ENCODE data around the gene PRTG. TPM values are rescaled to one million over a fixed set of nuclear protein-coding genes. Genes with fewer than 3 reads are reported as not detected.
"Not testable (repeated sequence)": the region's sequence is repeated elsewhere in the genome, so short reads cannot be mapped to it uniquely, and the experiment has no call there.

Gene PRTG, protein sequence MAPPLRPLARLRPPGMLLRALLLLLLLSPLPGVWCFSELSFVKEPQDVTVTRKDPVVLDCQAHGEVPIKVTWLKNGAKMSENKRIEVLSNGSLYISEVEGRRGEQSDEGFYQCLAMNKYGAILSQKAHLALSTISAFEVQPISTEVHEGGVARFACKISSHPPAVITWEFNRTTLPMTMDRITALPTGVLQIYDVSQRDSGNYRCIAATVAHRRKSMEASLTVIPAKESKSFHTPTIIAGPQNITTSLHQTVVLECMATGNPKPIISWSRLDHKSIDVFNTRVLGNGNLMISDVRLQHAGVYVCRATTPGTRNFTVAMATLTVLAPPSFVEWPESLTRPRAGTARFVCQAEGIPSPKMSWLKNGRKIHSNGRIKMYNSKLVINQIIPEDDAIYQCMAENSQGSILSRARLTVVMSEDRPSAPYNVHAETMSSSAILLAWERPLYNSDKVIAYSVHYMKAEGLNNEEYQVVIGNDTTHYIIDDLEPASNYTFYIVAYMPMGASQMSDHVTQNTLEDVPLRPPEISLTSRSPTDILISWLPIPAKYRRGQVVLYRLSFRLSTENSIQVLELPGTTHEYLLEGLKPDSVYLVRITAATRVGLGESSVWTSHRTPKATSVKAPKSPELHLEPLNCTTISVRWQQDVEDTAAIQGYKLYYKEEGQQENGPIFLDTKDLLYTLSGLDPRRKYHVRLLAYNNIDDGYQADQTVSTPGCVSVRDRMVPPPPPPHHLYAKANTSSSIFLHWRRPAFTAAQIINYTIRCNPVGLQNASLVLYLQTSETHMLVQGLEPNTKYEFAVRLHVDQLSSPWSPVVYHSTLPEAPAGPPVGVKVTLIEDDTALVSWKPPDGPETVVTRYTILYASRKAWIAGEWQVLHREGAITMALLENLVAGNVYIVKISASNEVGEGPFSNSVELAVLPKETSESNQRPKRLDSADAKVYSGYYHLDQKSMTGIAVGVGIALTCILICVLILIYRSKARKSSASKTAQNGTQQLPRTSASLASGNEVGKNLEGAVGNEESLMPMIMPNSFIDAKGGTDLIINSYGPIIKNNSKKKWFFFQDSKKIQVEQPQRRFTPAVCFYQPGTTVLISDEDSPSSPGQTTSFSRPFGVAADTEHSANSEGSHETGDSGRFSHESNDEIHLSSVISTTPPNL
- 87.4 and 97.9 TPM in 2 replicates for total RNA-seq
- long read RNA-seq, partial matches to known transcripts, result 4 of 17 reads
- long read RNA-seq, other reads (novel, unspliced or antisense), result 13 of 17 reads

DNA sequence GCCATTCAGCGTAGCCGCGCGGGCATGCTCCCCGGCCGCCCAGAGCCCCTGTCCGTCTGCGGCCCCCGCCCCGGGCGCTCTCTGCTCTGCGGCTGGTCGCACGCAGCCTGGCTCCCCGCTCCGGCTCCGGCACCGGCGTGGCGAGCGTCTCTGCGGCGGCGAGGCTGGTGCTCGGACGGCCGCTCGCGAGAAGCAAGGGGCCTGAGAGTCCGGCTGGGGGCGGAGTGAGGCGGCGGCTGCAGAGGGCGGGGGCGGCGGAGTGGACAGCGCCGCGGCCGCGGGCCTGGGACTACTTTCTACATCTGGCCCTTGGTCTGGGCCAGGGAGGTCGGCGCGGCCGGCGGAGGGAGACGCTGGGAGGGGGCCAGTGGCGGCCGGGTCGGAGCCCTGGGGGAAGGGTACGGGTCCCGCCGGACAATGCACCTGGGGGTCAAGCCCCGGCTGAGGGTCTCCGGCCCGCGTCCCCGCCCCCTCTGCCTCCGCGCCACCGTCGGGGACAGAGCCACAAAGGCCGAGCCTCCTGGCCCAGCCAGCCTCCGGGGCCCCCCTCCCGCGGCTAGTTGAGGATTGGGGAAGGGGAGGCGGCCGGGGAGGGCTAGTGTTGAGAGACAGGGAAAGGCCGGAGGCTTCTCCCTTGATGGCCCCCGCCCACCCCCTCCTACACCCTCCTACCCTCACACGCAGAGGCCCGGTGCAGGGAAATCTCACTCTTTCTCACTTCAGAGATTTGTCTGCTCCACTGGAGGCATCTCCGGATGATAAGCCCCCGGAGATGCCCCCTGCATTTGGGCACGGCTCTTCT, at the start of gene PRTG:
TSS of gene PRTG (minus strand) at position 226 of the 802 bp plus-strand sequence. CDS start at position 5, 221 bp downstream.
- DNase-seq (ENCODE audit: low spot score, unreplicated experiment), result peak; percentile 88
- no peaks in the 10 kb centered on the region for H3K36me3 Mint-ChIP-seq (ENCODE audit: insufficient read depth)
- H3K27me3 Mint-ChIP-seq, result no peaks in the 10 kb centered on the region
- TF ChIP-seq, protein P1, sequence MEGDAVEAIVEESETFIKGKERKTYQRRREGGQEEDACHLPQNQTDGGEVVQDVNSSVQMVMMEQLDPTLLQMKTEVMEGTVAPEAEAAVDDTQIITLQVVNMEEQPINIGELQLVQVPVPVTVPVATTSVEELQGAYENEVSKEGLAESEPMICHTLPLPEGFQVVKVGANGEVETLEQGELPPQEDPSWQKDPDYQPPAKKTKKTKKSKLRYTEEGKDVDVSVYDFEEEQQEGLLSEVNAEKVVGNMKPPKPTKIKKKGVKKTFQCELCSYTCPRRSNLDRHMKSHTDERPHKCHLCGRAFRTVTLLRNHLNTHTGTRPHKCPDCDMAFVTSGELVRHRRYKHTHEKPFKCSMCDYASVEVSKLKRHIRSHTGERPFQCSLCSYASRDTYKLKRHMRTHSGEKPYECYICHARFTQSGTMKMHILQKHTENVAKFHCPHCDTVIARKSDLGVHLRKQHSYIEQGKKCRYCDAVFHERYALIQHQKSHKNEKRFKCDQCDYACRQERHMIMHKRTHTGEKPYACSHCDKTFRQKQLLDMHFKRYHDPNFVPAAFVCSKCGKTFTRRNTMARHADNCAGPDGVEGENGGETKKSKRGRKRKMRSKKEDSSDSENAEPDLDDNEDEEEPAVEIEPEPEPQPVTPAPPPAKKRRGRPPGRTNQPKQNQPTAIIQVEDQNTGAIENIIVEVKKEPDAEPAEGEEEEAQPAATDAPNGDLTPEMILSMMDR (IDR thresholded peaks at IDR 0.05; ENCODE audit: unreplicated experiment), result no peak
- H3K9me3 Mint-ChIP-seq (ENCODE audit: low read depth), result no peaks in the 10 kb centered on the region
- peak within 1 kb of the TSS; percentile 99 for H3K27ac Mint-ChIP-seq
- H3K4me1 Mint-ChIP-seq (ENCODE audit: low read depth), result peaks cover 23% of the 10 kb centered on the region
- H3K4me3 Mint-ChIP-seq (ENCODE audit: low read depth), result peak within 1 kb of the TSS; percentile 87

DNA sequence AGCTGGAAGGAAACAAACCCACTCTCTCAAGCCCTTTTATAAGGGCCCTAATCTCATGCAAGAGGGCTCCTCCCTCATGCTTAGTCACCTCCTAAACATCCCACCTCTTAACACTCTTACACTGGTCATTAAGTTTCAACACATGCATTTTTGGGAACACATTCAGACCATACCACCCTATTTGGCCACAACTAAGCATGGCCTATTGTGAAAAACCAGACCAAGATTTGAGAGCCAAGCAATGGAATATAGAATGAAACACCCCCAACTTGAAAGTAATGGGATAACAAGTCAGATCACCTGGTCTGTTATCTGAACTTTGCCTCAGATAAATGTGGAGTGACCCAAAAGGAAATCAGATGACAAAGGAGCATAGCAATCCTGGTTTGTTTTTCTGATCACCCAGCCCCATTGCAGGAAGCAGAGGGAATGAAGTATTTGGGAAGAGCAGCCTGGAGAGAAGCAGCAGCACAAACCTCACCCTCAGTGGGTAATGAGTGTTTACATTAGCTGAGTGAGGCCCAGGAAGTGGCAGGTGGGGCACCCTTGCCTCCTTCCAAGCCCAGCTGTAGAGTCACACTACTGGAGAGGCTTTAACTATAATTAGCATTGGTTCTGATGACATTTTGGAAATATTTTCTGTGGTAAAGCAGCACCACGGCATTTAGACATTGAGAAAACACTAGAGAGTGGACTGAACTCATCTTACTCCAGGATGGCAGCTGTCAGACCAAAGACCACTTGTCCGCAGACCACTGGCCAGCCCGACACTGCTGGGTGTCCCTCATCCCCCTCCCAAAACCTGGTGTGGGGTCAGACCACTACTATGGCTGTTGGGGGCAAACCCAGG, 48.8 kb upstream of the PRTG start:
- TF ChIP-seq, protein P1 (IDR thresholded peaks at IDR 0.05; ENCODE audit: unreplicated experiment), result no peak
- Mint-ChIP-seq H3K4me1 (ENCODE audit: low read depth) (peaks cover 20% of the 10 kb centered on the region), H3K4me3 (ENCODE audit: low read depth) (no peak overlapping the region), H3K27ac (peak overlapping the region; percentile 91), H3K27me3 (no peaks in the 10 kb centered on the region), H3K9me3 (ENCODE audit: low read depth) (peaks cover 21% of the 10 kb centered on the region), H3K36me3 (ENCODE audit: insufficient read depth) (peaks cover 10% of the 10 kb centered on the region)
- no peak for DNase-seq (ENCODE audit: low spot score, unreplicated experiment)

GRCh38 chr15:55789066-55789660, 46.2 kb upstream of the PRTG start:
- DNase-seq (ENCODE audit: low spot score, unreplicated experiment), result no peak
- H3K27me3 Mint-ChIP-seq, result no peaks in the 10 kb centered on the region
- H3K4me3 Mint-ChIP-seq (ENCODE audit: low read depth), result no peak overlapping the region
- no peak overlapping the region for H3K27ac Mint-ChIP-seq
- peaks cover 8% of the 10 kb centered on the region for H3K36me3 Mint-ChIP-seq (ENCODE audit: insufficient read depth)
- H3K4me1 Mint-ChIP-seq (ENCODE audit: low read depth), result peaks cover 37% of the 10 kb centered on the region
- TF ChIP-seq, protein P1 (IDR thresholded peaks at IDR 0.05; ENCODE audit: unreplicated experiment), result peak; percentile 39
- H3K9me3 Mint-ChIP-seq (ENCODE audit: low read depth), result peaks cover 16% of the 10 kb centered on the region

DNA sequence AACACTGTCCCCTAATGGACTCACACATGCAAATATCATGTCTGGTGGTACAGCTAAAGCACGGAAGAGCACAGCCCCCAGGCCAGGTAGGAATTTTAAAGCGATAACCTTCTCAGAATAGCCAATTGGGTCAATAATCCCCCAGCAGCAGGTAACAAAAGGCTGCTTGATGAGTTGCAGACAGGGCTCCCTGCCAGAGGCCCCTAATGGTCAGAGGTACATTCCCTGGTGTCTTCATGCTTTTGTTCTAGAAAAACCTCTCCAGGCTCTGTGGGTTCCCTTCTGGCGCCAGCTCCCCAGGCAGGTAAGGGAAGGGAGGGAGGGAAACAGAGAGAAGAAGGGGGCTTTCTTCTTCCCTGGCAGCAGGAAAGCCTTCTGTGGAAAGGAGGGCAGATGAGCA, 43.4 kb upstream of the PRTG start:
- TF ChIP-seq, protein P1 (IDR thresholded peaks at IDR 0.05; ENCODE audit: unreplicated experiment), result no peak
- H3K36me3 Mint-ChIP-seq (ENCODE audit: insufficient read depth), result peaks cover 6% of the 10 kb centered on the region

GRCh38 chr15:55785593-55785992, 42.6 kb upstream of the PRTG start:
- peaks cover 32% of the 10 kb centered on the region for H3K4me1 Mint-ChIP-seq (ENCODE audit: low read depth)
- not testable (repeated sequence) for H3K9me3 Mint-ChIP-seq (ENCODE audit: low read depth); H3K27ac Mint-ChIP-seq; H3K4me3 Mint-ChIP-seq (ENCODE audit: low read depth); H3K27me3 Mint-ChIP-seq; DNase-seq (ENCODE audit: low spot score, unreplicated experiment); H3K36me3 Mint-ChIP-seq (ENCODE audit: insufficient read depth)

More for the DNA sequence above, 43.4 kb upstream of the PRTG start:
- Mint-ChIP-seq H3K4me3 (ENCODE audit: low read depth) (peak overlapping the region; percentile 8), H3K4me1 (ENCODE audit: low read depth) (peaks cover 32% of the 10 kb centered on the region), H3K27me3 (no peaks in the 10 kb centered on the region), H3K9me3 (ENCODE audit: low read depth) (peaks cover 11% of the 10 kb centered on the region), H3K27ac (peak overlapping the region; percentile 92)
- peak; percentile 17 for DNase-seq (ENCODE audit: low spot score, unreplicated experiment)

Measured in progenitor cell of endocrine pancreas (in vitro differentiated cells).